Stomach (tissue), 9 donors: ENCODE measurements around the gene FCHSD2. TPM values are rescaled to one million over a fixed set of nuclear protein-coding genes. Genes with fewer than 3 reads are reported as not detected.
"Not testable (repeated sequence)": the region's sequence is repeated elsewhere in the genome, so short reads cannot be mapped to it uniquely, and the experiment has no call there.

Experiments used
- DNase-seq, 2 donors: peaks; one replicate each; pipeline versions ENCODE4 v3.0.0 to v3.0.0-alpha.2; 2013 to 2019
- H3K27ac ChIP-seq, 5 donors: fragments of 200-600 bp in 4 of 5; sonication (generic) in 4 of 5; one replicate each; pipeline ENCODE4 v1.5.1; 2013 to 2019; ENCODE audit warnings: mild to moderate bottlenecking in 1 of 5, moderate library complexity in 1 of 5
- H3K27me3 ChIP-seq, 3 donors: fragments of 200-600 bp; sonication (generic); one replicate each; pipeline ENCODE4 v1.5.1; 2017 to 2019; ENCODE audit warnings: mixed run types in 1 of 3
- H3K36me3 ChIP-seq, 4 donors: fragments of 200-600 bp; sonication (generic); 1 replicate in 3 of 4; 2 replicates in 1 of 4; pipeline ENCODE4 v1.5.1; 2016 to 2019
- H3K4me1 ChIP-seq, 4 donors: fragments of 200-600 bp; sonication (generic); one replicate each; pipeline ENCODE4 v1.5.1; 2016 to 2019
- H3K4me3 ChIP-seq, 4 donors: fragments of 200-600 bp; sonication (generic) in 3 of 4; one replicate each; pipeline ENCODE4 v1.5.1; 2016 to 2019; ENCODE audit warnings: mild to moderate bottlenecking in 1 of 4
- H3K9me3 ChIP-seq, 4 donors: fragments of 200-600 bp; sonication (generic); one replicate each; pipeline ENCODE4 v1.5.1; 2016 to 2019
- CTCF ChIP-seq, 7 experiments: fragments of 450-650 bp in 4 of 7; fragments of 200-600 bp in 3 of 7; sonication (generic) in 3 of 7; IDR thresholded peaks; one replicate each; pipeline ENCODE4 v1.5.1; 2016 to 2019; ENCODE audit warnings: antibody characterized with exemption in 7 of 7, control low read depth in 2 of 7, mild to moderate bottlenecking in 1 of 7
- EP300 ChIP-seq: sonication (generic); formaldehyde crosslinking; IDR thresholded peaks from one replicate; pipeline ENCODE4 v1.6.1; 2017; ENCODE audit warnings: antibody characterized with exemption
- POLR2A ChIP-seq, 4 donors: fragments of 450-650 bp; IDR thresholded peaks; one replicate each; pipeline ENCODE4 v1.6.1; 2016; ENCODE audit warnings: antibody characterized with exemption in 4 of 4, control low read depth in 2 of 4, mild to moderate bottlenecking in 1 of 4, moderate library complexity in 1 of 4
- POLR2AphosphoS5 ChIP-seq, 3 donors: sonication (generic); formaldehyde crosslinking; IDR thresholded peaks; one replicate each; pipeline ENCODE4 v1.6.1; 2016; ENCODE audit warnings: antibody characterized with exemption in 3 of 3
- WGBS, 5 donors: extraction: QIAGEN DNeasy Blood & Tissue Kit in 3 of 5; methylation state at CpG; one replicate each; pipeline versions ENCODE4 v1.1.5 to v1.1.7; 2013 to 2018; 5-methylcytosine and 5-hydroxymethylcytosine counted together
- intact Hi-C: fragments of 100-400 bp; cut with DNase I; formaldehyde crosslinking; loops from one replicate; pipeline ENCODE4 v1.15.1; 2023; ENCODE audit warnings: low total_unique reads
- polyA plus RNA-seq, 3 donors: library from polyadenylated mRNA; stranded (reverse); fragments of 200-250 nt; gene quantifications; one replicate each; pipeline ENCODE4 v1.2.3, GENCODE V29; 2013
- total RNA-seq, 5 donors: library from RNA; depleted of rRNA; stranded (reverse); fragments of >200 nt; gene quantifications; one replicate each; pipeline versions ENCODE4 v1.1.0 to v1.2.3, GENCODE V29; 2014 to 2016
- donor health status: healthy with polysubstance abuse.
- donor health status: Bipolar disorder and iron deficiency.
- donor health status: healthy.

Gene FCHSD2
- total and polyA plus RNA-seq, 8 donors, result 5.7 to 64.3 (median 15.9) TPM

- H3K4me1 ChIP-seq, result no peaks in the 10 kb centered on the region
- intact Hi-C loops, result no loop called here
- TF ChIP-seq POLR2A (IDR thresholded peaks at IDR 0.05) (no peak), EP300 (no peak), POLR2AphosphoS5 (IDR thresholded peaks at IDR 0.05) (no peak), CTCF (IDR thresholded peaks at IDR 0.05) (no peak)
- H3K4me3 ChIP-seq, result no peak overlapping the region
- no peak for DNase-seq
- no peaks in the 10 kb centered on the region for H3K9me3 ChIP-seq
- no peaks in the 10 kb centered on the region for H3K27me3 ChIP-seq
- peaks cover 0 to 15% (median 9%) of the 10 kb centered on the region in 4 donors for H3K36me3 ChIP-seq
- no peak overlapping the region for H3K27ac ChIP-seq
These were observed 223.3 kb downstream of the FCHSD2 start for GRCh38 chr11:72918851-72919250.

GRCh38 chr11:72912253-72912652, 229.9 kb downstream of the FCHSD2 start:
- intact Hi-C loops, result no loop called here
- WGBS, 5 donors, result 97 to 98% (median 97%) methylated on average over 1 of the region's 1 CpG
- Histone ChIP-seq H3K4me3 (no peak overlapping the region), H3K36me3 (peaks cover 0 to 22% (median 11%) of the 10 kb centered on the region in 4 donors), H3K4me1 (no peaks in the 10 kb centered on the region), H3K27me3 (no peaks in the 10 kb centered on the region), H3K9me3 (peaks cover 0 to 19% (median 11%) of the 10 kb centered on the region in 4 donors), H3K27ac (no peak overlapping the region)
- DNase-seq, result no peak
- TF ChIP-seq EP300 (no peak), POLR2AphosphoS5 (IDR thresholded peaks at IDR 0.05) (no peak), POLR2A (IDR thresholded peaks at IDR 0.05) (no peak), CTCF (IDR thresholded peaks at IDR 0.05) (no peak)

GRCh38 chr11:72909558-72910388, 232.3 kb downstream of the FCHSD2 start:
- H3K27me3 ChIP-seq, H3K4me1 ChIP-seq, H3K4me3 ChIP-seq, H3K27ac ChIP-seq, intact Hi-C loops, DNase-seq: not testable (repeated sequence)
- Histone ChIP-seq H3K9me3 (peaks cover 3 to 25% (median 11%) of the 10 kb centered on the region in 4 donors), H3K36me3 (peaks cover 0 to 17% (median 9%) of the 10 kb centered on the region in 4 donors)
- 90 to 96% (median 96%) methylated on average over 29 to 42 of the region's 42 CpGs for WGBS, 5 donors

- Histone ChIP-seq H3K27me3 (no peaks in the 10 kb centered on the region), H3K9me3 (peaks cover 3 to 22% (median 10%) of the 10 kb centered on the region in 4 donors), H3K4me1 (no peaks in the 10 kb centered on the region), H3K4me3 (no peak overlapping the region), H3K36me3 (peaks cover 0 to 15% (median 8%) of the 10 kb centered on the region in 4 donors), H3K27ac (no peak overlapping the region)
- DNase-seq, result no peak
- TF ChIP-seq POLR2A (IDR thresholded peaks at IDR 0.05) (no peak), EP300 (no peak), CTCF (IDR thresholded peaks at IDR 0.05) (no peak), POLR2AphosphoS5 (IDR thresholded peaks at IDR 0.05) (no peak)
- intact Hi-C loops, result no loop called here
- 81 to 94% (median 88%) methylated on average over 2 of the region's 2 CpGs for WGBS, 5 donors
These were observed 234.0 kb downstream of the FCHSD2 start for GRCh38 chr11:72908032-72908676.
